MM.1S (cell line): ENCODE measurements around the gene HEPN1.

Experiments used
- DNase-seq: peaks from one replicate; pipeline ENCODE4 v3.0.0-alpha.2; 2015
- H2AFZ ChIP-seq: fragments of 300-600 bp; sonication (generic); 2 replicates; pipeline ENCODE4 v1.6.0; 2016; ENCODE audit warnings: antibody characterized with exemption, low read length
- H3F3A ChIP-seq: fragments of 300-600 bp; sonication (generic); 2 replicates; pipeline ENCODE4 v1.6.1; 2016; ENCODE audit warnings: mild to moderate bottlenecking, antibody characterized with exemption, low read length, moderate library complexity, mixed read lengths; ENCODE audit not compliant: insufficient read depth
- H3K27ac ChIP-seq: fragments of 300-600 bp; sonication (generic); 2 replicates; pipeline ENCODE4 v1.5.1; 2016; ENCODE audit warnings: mild to moderate bottlenecking, low read length
- H3K27me3 ChIP-seq: fragments of 300-600 bp; sonication (generic); replicated peaks from 2 replicates; pipeline ENCODE4 v1.6.0; 2016; ENCODE audit warnings: low read length; ENCODE audit not compliant: insufficient read depth
- H3K36me3 ChIP-seq: fragments of 300-600 bp; sonication (generic); replicated peaks from 2 replicates; pipeline ENCODE4 v1.6.1; 2016; ENCODE audit warnings: mild to moderate bottlenecking, low read length, mixed read lengths; ENCODE audit not compliant: insufficient read depth
- H3K4me1 ChIP-seq: fragments of 300-600 bp; sonication (generic); 2 replicates; pipeline ENCODE4 v1.6.1; 2016; ENCODE audit warnings: low read length, mixed read lengths
- H3K4me2 ChIP-seq: fragments of 300-600 bp; sonication (generic); 2 replicates; pipeline ENCODE4 v1.6.0; 2016; ENCODE audit warnings: low read depth, low read length
- H3K4me3 ChIP-seq: fragments of 300-600 bp; sonication (generic); 2 replicates; pipeline ENCODE4 v1.5.1; 2016; ENCODE audit warnings: low read length, mixed read lengths
- H3K79me2 ChIP-seq: fragments of 300-600 bp; sonication (generic); 2 replicates; pipeline ENCODE4 v1.6.1; 2016; ENCODE audit warnings: mixed run types, low read length, mixed read lengths
- H3K9ac ChIP-seq: fragments of 300-600 bp; sonication (generic); 2 replicates; pipeline ENCODE4 v1.6.1; 2016; ENCODE audit warnings: low read length, mixed read lengths
- H3K9me2 ChIP-seq: fragments of 300-600 bp; sonication (generic); replicated peaks from 2 replicates; pipeline ENCODE4 v1.6.1; 2016; ENCODE audit warnings: mild to moderate bottlenecking, low read length, mixed read lengths; ENCODE audit not compliant: insufficient read depth
- H3K9me3 ChIP-seq: fragments of 300-600 bp; sonication (generic); replicated peaks from 2 replicates; pipeline ENCODE4 v1.6.1; 2016; ENCODE audit warnings: mild to moderate bottlenecking, low read length, mixed read lengths; ENCODE audit not compliant: insufficient read depth
- H4K20me1 ChIP-seq: fragments of 300-600 bp; sonication (generic); 2 replicates; pipeline ENCODE4 v1.6.1; 2016; ENCODE audit warnings: mild to moderate bottlenecking, low read length, moderate library complexity, mixed read lengths; ENCODE audit not compliant: insufficient read depth
- CTCF ChIP-seq: fragments of 300-600 bp; sonication (generic); IDR thresholded peaks from 2 replicates; pipeline ENCODE4 v1.5.1; 2016; ENCODE audit warnings: antibody characterized with exemption, low read length, mixed read lengths
- EZH2 ChIP-seq: fragments of 300-600 bp; sonication (generic); optimal IDR thresholded peaks from 2 replicates; pipeline ENCODE3; 2017; ENCODE audit warnings: low read depth, mild to moderate bottlenecking, antibody characterized with exemption, low read length, mixed read lengths
- EZH2phosphoT487 ChIP-seq: fragments of 300-600 bp; sonication (generic); IDR thresholded peaks from 2 replicates; pipeline ENCODE4 v1.6.1; 2018; ENCODE audit warnings: antibody characterized with exemption, low read length

The HEPN1 gene

GRCh38 chr11:124922831-124923230 lies 3.8 kb downstream of the HEPN1 start:
- H4K20me1 ChIP-seq: no peaks in the 10 kb centered on the region
- no peak for DNase-seq
- H3K9ac ChIP-seq: no peak overlapping the region
- no peaks in the 10 kb centered on the region for H3K9me2 ChIP-seq
- no peaks in the 10 kb centered on the region for H3K36me3 ChIP-seq
- H2AFZ ChIP-seq: no peak overlapping the region
- TF ChIP-seq EZH2 (no peak), CTCF (no peak), EZH2phosphoT487 (no peak)
- H3K4me1 ChIP-seq: no peaks in the 10 kb centered on the region
- H3K9me3 ChIP-seq: no peaks in the 10 kb centered on the region
- no peaks in the 10 kb centered on the region for H3F3A ChIP-seq
- H3K4me2 ChIP-seq: no peak overlapping the region
- H3K79me2 ChIP-seq: no peaks in the 10 kb centered on the region
- no peak overlapping the region for H3K27ac ChIP-seq
- peaks cover 12% of the 10 kb centered on the region for H3K27me3 ChIP-seq
- H3K4me3 ChIP-seq: no peak overlapping the region

- H3F3A ChIP-seq: no peaks in the 10 kb centered on the region
- no peaks in the 10 kb centered on the region for H4K20me1 ChIP-seq
- no peak overlapping the region for H3K4me2 ChIP-seq
- no peak for DNase-seq
- no peak overlapping the region for H3K4me3 ChIP-seq
- H3K79me2 ChIP-seq: no peaks in the 10 kb centered on the region
- H3K36me3 ChIP-seq: no peaks in the 10 kb centered on the region
- H3K9me3 ChIP-seq: no peaks in the 10 kb centered on the region
- no peak for TF ChIP-seq CTCF
- TF ChIP-seq EZH2phosphoT487: no peak
- no peak for TF ChIP-seq EZH2
- no peak overlapping the region for H3K27ac ChIP-seq
- H2AFZ ChIP-seq: no peak overlapping the region
- H3K9me2 ChIP-seq: no peaks in the 10 kb centered on the region
- peaks cover 12% of the 10 kb centered on the region for H3K27me3 ChIP-seq
- no peak overlapping the region for H3K9ac ChIP-seq
- H3K4me1 ChIP-seq: no peaks in the 10 kb centered on the region
These were observed 4.2 kb downstream of the HEPN1 start for GRCh38 chr11:124923296-124923695.

DNA sequence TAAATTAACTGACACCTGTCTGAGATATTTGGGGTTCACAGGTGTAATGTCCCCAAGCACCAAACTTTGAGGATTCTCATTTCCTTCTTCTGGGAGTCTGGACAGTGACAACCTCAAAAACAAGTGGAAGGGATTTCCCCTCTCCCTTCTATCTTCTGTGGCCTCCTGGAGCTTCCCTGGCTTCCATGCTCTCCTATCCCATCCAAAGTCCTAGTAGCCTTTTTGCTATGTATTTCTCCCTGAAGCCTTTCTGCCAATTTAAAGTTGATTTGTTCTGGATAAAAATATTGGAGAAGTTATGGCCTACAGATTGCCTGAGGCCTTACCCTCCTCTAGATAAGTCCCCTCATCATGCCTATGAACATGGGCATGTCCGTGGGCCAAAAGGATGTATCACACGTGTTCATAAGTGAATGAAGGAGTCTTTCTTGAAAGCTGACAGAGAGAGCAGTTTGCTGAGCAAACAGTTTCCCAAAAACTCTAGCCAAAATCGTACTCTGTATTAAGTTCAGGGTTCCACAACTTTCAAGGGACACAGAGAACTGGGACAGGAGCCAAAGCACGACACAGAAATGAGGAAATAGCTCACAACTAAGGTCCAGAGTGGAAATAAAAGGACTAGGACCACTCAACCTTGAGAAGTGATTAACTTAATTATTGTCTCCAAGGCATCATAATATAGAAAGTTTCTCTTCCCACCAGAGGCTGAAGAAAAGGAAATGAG lies 10.1 kb downstream of the HEPN1 start:
- TF ChIP-seq EZH2phosphoT487: no peak
- no peak for TF ChIP-seq CTCF
- Histone ChIP-seq H3K79me2 (no peaks in the 10 kb centered on the region), H3K4me2 (no peak overlapping the region), H3K27me3 (no peaks in the 10 kb centered on the region), H3K4me3 (no peak overlapping the region), H3K36me3 (no peaks in the 10 kb centered on the region), H3K9me2 (no peaks in the 10 kb centered on the region), H4K20me1 (no peaks in the 10 kb centered on the region), H3F3A (peaks cover 10% of the 10 kb centered on the region), H3K9ac (no peak overlapping the region), H3K4me1 (peaks cover 17% of the 10 kb centered on the region), H2AFZ (no peak overlapping the region), H3K9me3 (no peaks in the 10 kb centered on the region), H3K27ac (no peak overlapping the region)
- DNase-seq: no peak
